GM19328 (cell line): ENCODE data around the gene EVC.
"Not testable (repeated sequence)": the region's sequence is repeated elsewhere in the genome, so short reads cannot be mapped to it uniquely, and the experiment has no call there.

Source experiments
- ATAC-seq: cut with Tn5 transposase; IDR thresholded peaks from one replicate; pipeline ENCODE4 v1.9.1; 2021; ENCODE audit warnings: mild to moderate bottlenecking, moderate library complexity; ENCODE audit not compliant: unreplicated experiment

The EVC gene

DNA sequence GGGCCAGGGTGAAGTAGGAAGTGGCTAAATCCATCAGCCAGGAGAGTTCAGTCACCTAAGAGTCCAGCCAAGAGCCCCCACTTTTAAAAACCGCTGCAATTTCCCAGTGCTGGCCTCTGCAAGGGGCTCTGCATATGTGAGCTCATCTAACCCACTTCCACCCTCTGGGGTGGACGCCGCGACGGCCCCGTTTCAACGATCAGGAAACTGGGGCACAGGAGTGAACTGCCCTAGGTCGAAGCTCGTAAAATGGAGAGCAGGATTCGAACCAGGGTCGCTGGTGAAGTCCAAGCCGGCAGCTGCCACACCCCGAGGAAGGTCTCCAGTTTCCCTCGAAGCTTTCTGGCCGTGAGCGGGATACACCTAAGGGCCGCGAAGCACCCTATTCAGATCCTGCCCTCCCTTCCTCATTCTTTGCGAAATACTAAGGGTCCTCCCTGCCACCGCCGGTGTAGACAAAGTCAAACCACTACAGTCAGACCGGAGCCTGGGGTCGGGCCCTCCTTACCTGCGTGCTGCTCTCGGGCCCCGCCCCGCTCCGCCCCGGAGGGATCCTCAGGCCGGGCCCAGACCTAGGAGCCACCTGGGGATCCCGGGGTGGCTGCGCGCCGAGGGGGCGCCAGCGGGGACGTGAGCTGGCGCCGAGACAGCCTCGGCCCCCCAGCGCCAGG is 3.1 kb upstream of the EVC start:
- ATAC-seq, result no peak

GRCh38 chr4:5708449-5709206 is 2.4 kb upstream of the EVC start, which contains the start of gene EVC2:
Gene EVC2, minus strand, starts transcription at chr4:5708559. Its CDS starts 46 bp downstream, at chr4:5708513.
- ATAC-seq, result no peak

DNA sequence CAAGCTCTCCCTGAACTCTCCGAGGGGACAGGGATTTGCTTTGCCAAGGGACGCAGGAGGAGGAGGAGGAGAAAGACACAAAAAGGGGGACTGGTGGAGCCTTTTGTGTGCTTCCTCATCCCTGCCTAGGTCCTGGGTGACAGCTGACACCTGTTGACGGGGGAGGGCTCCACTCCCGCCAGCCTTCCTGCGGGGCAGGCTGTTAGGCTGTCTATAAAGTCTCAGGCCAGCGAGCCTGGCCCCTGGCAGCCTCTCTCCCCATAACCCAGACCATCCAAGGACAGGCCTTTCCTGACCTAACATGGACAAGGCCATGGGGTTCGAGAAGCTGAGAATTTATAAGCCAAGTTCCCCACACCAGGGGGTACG is 1.8 kb upstream of the EVC start:
- no peak for ATAC-seq

DNA sequence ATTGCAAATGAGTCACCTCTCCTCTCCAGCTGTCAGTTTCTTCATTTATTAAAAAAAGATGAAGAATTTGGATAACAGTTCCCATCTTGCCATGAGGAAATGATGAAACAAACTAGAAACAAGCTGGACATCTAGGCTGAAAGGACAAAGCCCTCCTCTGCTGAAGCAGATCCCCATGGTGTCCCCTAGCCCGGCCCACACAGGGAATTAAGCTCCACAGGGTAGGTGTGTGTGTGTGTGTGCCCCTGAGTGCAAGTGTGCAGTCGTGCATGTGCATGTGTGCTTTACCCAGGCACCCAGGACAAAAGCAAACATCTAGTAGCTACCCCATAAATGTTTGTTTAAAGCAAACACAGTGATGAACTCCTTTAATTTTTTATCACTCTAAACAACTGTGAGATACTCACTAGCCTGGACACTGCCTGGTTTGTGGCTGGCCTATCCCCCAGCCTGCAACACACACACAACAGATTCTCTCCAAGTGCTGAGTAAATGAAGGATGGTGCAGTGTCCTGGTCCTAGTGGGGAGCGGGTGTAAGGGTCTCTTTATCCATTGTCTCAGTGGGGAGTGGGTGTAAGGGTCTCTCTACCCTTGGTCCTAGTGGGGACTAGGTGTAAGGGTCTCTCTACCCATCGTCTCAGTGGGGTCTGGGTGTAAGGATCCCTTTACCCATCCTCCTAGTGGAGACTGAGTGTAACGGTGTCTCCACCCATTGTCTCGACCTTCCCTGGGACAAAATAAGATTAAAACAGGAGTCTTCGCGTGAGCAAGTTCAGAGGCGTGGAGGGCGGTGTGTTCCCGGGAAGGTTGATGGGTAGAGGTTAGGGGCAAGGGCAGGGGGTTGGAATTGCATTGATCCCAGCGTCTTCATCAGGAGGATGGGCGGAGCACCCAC is 688 bp upstream of the EVC start:
- no peak for ATAC-seq

- no peak for ATAC-seq
Measured at GRCh38 chr4:5711479-5712184, 631 bp downstream of the EVC start.

DNA sequence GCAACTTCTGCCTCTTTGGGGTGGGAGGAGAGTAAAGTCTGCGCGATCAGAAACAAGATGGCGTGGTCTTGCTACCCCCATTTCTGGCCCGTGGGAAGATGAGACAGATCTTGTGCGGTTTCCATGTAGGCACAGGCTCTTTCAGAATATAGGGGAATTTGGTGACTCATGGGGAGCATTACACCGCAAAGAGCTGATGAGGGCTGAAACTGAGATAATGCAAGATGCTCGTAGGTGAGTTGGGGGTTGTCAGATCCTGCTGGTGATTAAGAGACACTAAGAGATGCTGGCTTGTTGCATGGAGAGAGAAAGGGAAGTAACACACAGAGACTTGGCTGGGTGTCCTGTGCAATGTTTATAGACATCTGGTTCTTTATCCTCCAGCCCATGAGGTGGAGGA is 1.5 kb downstream of the EVC start:
- no peak for ATAC-seq

GRCh38 chr4:5712931-5713330 is 1.9 kb downstream of the EVC start:
- no peak for ATAC-seq

- no peak for ATAC-seq
Measured at GRCh38 chr4:5713861-5714260, 2.9 kb downstream of the EVC start.

- ATAC-seq, result no peak
Measured at GRCh38 chr4:5715357-5715756, 4.4 kb downstream of the EVC start.

GRCh38 chr4:5716391-5716790 is 5.4 kb downstream of the EVC start:
- no peak for ATAC-seq

GRCh38 chr4:5717449-5718158 is 6.6 kb downstream of the EVC start:
- no peak for ATAC-seq

DNA sequence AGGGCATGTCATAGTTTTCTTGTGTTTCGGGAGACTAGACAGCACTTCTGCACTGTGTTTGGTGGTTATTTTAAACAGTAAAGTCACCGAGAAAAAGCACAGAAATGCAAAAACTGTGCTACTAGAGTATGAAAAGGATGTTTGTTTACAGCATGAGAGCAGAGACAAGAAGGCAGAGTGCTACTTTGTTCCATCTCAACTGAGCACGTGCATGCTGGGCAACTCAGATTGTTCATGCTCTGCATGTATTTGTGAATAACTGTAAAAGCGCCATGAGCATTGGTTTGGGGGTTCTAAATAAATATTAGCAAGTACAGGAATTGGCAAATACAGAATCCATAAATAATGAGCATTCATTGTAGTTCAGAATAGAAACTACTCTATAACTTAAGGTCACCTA is 7.4 kb downstream of the EVC start:
- ATAC-seq, result no peak

DNA sequence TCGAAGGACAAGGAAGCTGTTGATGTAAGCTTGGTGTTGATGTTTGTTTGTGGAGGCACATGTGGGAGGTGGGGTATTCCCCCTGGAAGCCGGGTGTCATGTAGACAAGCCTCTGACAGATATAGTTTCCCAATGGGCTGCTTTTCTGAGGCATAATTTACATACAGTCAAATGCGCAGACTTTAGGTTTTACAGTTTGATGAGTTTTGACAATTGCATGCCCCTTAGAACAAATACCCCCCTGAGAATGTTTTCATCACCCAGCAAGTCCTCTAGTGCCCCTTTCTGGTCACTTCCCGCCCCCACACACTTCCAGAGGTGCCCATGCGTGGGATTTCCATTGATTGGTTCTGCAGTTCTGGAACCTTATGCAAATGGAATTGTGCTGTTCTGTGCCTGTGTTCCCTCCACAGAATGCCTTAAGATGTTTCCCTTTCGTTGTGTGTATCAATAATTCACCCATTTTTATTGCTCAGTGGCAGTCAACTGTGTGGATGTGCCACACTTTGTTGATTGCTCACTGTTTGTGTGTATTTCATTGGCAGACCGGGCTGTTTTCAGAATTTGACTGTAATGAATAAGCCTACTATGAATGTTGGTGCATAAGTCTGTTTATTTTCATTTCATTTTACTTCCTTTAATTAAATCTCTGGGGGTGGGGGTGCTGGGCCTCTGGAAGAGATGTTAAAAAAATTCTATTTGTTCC is 8.5 kb downstream of the EVC start:
- ATAC-seq, result no peak

DNA sequence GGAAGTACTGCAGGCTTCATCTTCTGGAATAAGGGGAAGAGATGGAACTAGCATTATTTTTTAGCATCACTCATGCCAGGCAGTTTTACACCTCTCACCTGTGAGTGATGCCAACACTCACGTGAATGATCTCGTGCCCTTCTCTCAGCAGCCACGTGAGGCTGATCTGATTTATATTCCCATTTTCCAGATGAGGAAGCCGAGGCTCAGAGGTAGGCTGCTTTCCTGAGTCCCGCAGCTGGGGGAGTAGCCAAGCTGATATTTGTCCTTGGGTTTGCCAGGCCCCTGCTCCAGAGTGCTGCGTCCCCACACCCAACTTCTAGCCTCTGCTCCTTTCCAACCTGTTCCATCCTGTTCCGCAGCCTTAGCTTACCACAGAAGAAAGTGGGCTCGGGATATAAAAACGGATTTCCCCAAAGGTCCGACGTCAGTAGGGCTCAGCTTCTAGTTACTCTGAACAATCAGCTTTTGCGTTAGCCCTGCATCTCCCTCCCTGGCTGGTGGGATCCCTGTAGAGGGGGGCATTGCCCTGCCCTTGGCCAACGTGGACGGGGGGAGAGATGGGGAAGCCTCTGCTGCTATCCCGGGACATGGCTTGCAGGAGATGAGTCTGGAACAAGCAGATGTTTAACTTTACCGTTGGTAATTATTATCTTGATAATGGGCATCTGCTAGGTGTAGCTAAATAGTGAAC is 9.3 kb downstream of the EVC start:
- no peak for ATAC-seq

GRCh38 chr4:5720980-5721379 is 10.0 kb downstream of the EVC start:
- no peak for ATAC-seq

DNA sequence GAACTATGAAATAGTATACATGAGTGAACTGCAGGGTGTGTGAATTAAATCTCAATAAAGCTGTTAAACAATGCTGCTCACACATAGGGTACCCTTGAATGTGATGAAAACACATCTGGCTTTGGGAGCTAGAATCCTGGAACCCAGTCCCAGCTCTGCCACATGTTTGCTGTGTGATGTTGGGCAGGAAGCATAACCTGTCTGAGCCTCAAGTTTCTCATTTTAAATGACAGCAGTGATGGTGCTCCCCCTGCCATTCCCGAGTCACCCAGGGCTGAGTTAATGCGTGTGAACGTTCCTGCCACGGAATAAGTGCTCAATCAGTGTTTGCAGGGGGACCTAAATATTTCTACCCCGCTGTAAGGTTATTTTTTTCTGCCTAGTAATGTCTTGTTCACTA is 10.9 kb downstream of the EVC start:
- no peak for ATAC-seq

- no peak for ATAC-seq
Measured at GRCh38 chr4:5722328-5722727, 11.3 kb downstream of the EVC start.

- ATAC-seq, result no peak
Measured at GRCh38 chr4:5724377-5724776, 13.4 kb downstream of the EVC start.

GRCh38 chr4:5728412-5728811 is 17.4 kb downstream of the EVC start:
- ATAC-seq, result not testable (repeated sequence)
